PC-3 (cell line): Measurements from ENCODE around the gene TAF11L13. TPM values are rescaled to one million over a fixed set of nuclear protein-coding genes. Genes with fewer than 3 reads are reported as not detected.

Source experiments
- ATAC-seq: fragments of 200-7000 bp; cut with Tn5 transposase; 2 replicates; pipeline ENCODE4 v1.9.1; 2020; ENCODE audit warnings: mild to moderate bottlenecking, moderate library complexity
- BruUV-seq: library from RNA; stranded (reverse); fragments of 400-500 nt; replicated peaks from 2 replicates; lab custom pipeline; 2021; lab: Mats Ljungman, UMichigan
- CTCF ChIA-PET: fragments of 300-600 bp; sonication (Branson Sonifier 250); formaldehyde crosslinking; loops from one replicate; lab custom pipeline; 2022; ENCODE audit warnings: antibody characterized with exemption; lab: Charles Lee
- POLR2A ChIA-PET: fragments of 300-600 bp; sonication (Branson Sonifier 250); formaldehyde crosslinking; loops from one replicate; lab custom pipeline; 2022; ENCODE audit warnings: antibody characterized with exemption; ENCODE audit not compliant: unreplicated experiment; lab: Charles Lee
- DNase-seq: peaks from one replicate; pipeline ENCODE4 v3.0.0-alpha.2; 2015
- H2AFZ ChIP-seq: fragments of 300-600 bp; sonication (generic); 2 replicates; pipeline ENCODE4 v1.6.0; 2016; ENCODE audit warnings: antibody characterized with exemption, low read length
- H3F3A ChIP-seq: fragments of 300-600 bp; sonication (generic); one replicate; pipeline ENCODE4 v1.6.0; 2017; ENCODE audit warnings: antibody characterized with exemption, low read length, control low read depth, mild to moderate bottlenecking; ENCODE audit not compliant: unreplicated experiment
- H3K27ac ChIP-seq: fragments of 300-600 bp; sonication (generic); 2 replicates; pipeline ENCODE4 v1.5.1; 2016; ENCODE audit warnings: mild to moderate bottlenecking, low read length
- H3K27me3 ChIP-seq: fragments of 300-600 bp; sonication (generic); 2 replicates; pipeline ENCODE4 v1.6.1; 2016; ENCODE audit warnings: low read length, mixed read lengths
- H3K36me3 ChIP-seq: fragments of 300-600 bp; sonication (generic); 2 replicates; pipeline ENCODE4 v1.6.1; 2016; ENCODE audit warnings: low read depth, mixed run types, low read length, mixed read lengths
- H3K4me1 ChIP-seq: fragments of 300-600 bp; sonication (generic); 2 replicates; pipeline ENCODE4 v1.5.1; 2016; ENCODE audit warnings: low read length; ENCODE audit not compliant: insufficient read depth
- H3K4me2 ChIP-seq: fragments of 300-600 bp; sonication (generic); 2 replicates; pipeline ENCODE4 v1.6.0; 2016; ENCODE audit warnings: low read length
- H3K4me3 ChIP-seq: fragments of 300-600 bp; sonication (generic); 2 replicates; pipeline ENCODE4 v1.5.1; 2016; ENCODE audit warnings: mild to moderate bottlenecking, low read length, mixed read lengths
- H3K79me2 ChIP-seq: fragments of 300-600 bp; sonication (generic); 2 replicates; pipeline ENCODE4 v1.6.1; 2017; ENCODE audit warnings: low read length, mixed read lengths
- H3K9ac ChIP-seq: fragments of 300-600 bp; sonication (generic); 2 replicates; pipeline ENCODE4 v1.6.0; 2016; ENCODE audit warnings: mild to moderate bottlenecking, low read length
- H3K9me2 ChIP-seq: fragments of 300-600 bp; sonication (generic); replicated peaks from 2 replicates; pipeline ENCODE4 v1.6.1; 2016; ENCODE audit warnings: mixed run types, low read length, mixed read lengths
- H3K9me3 ChIP-seq: fragments of 300-600 bp; sonication (generic); 2 replicates; pipeline ENCODE4 v1.6.1; 2016; ENCODE audit warnings: low read length, mixed read lengths
- H4K20me1 ChIP-seq: fragments of 300-600 bp; sonication (generic); 2 replicates; pipeline ENCODE4 v1.6.1; 2016; ENCODE audit warnings: low read length, mixed read lengths
- CTCF ChIP-seq: fragments of 300-600 bp; sonication (generic); conservative IDR thresholded peaks from 2 replicates; pipeline ENCODE4 v1.5.1; 2017; ENCODE audit warnings: antibody characterized with exemption, low read depth, mild to moderate bottlenecking, low read length
- EZH2 ChIP-seq: fragments of 300-600 bp; sonication (generic); IDR thresholded peaks from one replicate; pipeline ENCODE4 v1.6.1; 2017; ENCODE audit warnings: antibody characterized with exemption, mild to moderate bottlenecking, low read length; ENCODE audit not compliant: unreplicated experiment
- EZH2phosphoT487 ChIP-seq: fragments of 300-600 bp; sonication (generic); IDR thresholded peaks from 2 replicates; pipeline ENCODE4 v1.6.1; 2018; ENCODE audit warnings: mild to moderate bottlenecking, antibody characterized with exemption, low read length, borderline replicate concordance
- intact Hi-C: fragments of 100-400 bp; cut with micrococcal nuclease; formaldehyde crosslinking; loops from 2 replicates; pipeline ENCODE4 v1.9.0; 2023
- total RNA-seq: library from RNA; depleted of rRNA; stranded (reverse); fragments of >200 nt; gene quantifications from 2 replicates; pipeline ENCODE4 v1.2.3, GENCODE V29; 2014

The TAF11L13 gene
- total RNA-seq, 1 experiment from 2014 or later, result not detected

GRCh38 chr5:17663182-17663581, 31.3 kb downstream of the TAF11L13 start:
- H4K20me1 ChIP-seq, result no peaks in the 10 kb centered on the region
- no peaks in the 10 kb centered on the region for H3K4me1 ChIP-seq
- no peak overlapping the region for H3K4me3 ChIP-seq
- H2AFZ ChIP-seq, result no peak overlapping the region
- no peaks in the 10 kb centered on the region for H3K9me2 ChIP-seq
- no peaks in the 10 kb centered on the region for H3F3A ChIP-seq
- no peak for TF ChIP-seq EZH2
- TF ChIP-seq CTCF, result no peak
- TF ChIP-seq EZH2phosphoT487, result no peak
- no peak overlapping the region for H3K9ac ChIP-seq
- H3K36me3 ChIP-seq, result no peaks in the 10 kb centered on the region
- H3K4me2 ChIP-seq, result no peak overlapping the region
- no peak overlapping the region for H3K27ac ChIP-seq
- DNase-seq (no peak), ATAC-seq (no peak)
- POLR2A ChIA-PET, result no interaction called here
- H3K9me3 ChIP-seq, result no peaks in the 10 kb centered on the region
- BruUV-seq, result no TSS peak
- H3K27me3 ChIP-seq, result no peaks in the 10 kb centered on the region
- no peaks in the 10 kb centered on the region for H3K79me2 ChIP-seq
- intact Hi-C loops, result no loop called here
- CTCF ChIA-PET, result no interaction called here

- H3K36me3 ChIP-seq, result no peaks in the 10 kb centered on the region
- no peak overlapping the region for H3K4me2 ChIP-seq
- ATAC-seq (no peak), DNase-seq (no peak)
- TF ChIP-seq CTCF (no peak), EZH2phosphoT487 (no peak), EZH2 (no peak)
- no peak overlapping the region for H3K9ac ChIP-seq
- no peaks in the 10 kb centered on the region for H3K79me2 ChIP-seq
- no peak overlapping the region for H2AFZ ChIP-seq
- no peaks in the 10 kb centered on the region for H3K9me3 ChIP-seq
- no peaks in the 10 kb centered on the region for H3K9me2 ChIP-seq
- no peaks in the 10 kb centered on the region for H3K4me1 ChIP-seq
- no peaks in the 10 kb centered on the region for H3F3A ChIP-seq
- H3K4me3 ChIP-seq, result no peak overlapping the region
- intact Hi-C loops, result no loop called here
- no peaks in the 10 kb centered on the region for H4K20me1 ChIP-seq
- CTCF ChIA-PET, result no interaction called here
- POLR2A ChIA-PET, result no interaction called here
- BruUV-seq, result no TSS peak
- H3K27me3 ChIP-seq, result no peaks in the 10 kb centered on the region
- H3K27ac ChIP-seq, result no peak overlapping the region
These were observed 33.9 kb downstream of the TAF11L13 start for GRCh38 chr5:17665836-17666235.

- no peak for TF ChIP-seq CTCF
- no peak for TF ChIP-seq EZH2phosphoT487
- TF ChIP-seq EZH2, result no peak
- no peak overlapping the region for H2AFZ ChIP-seq
- no peak overlapping the region for H3K9ac ChIP-seq
- POLR2A ChIA-PET, result no interaction called here
- DNase-seq (no peak), ATAC-seq (no peak)
- H3K9me2 ChIP-seq, result no peaks in the 10 kb centered on the region
- no peaks in the 10 kb centered on the region for H3K9me3 ChIP-seq
- no peak overlapping the region for H3K4me2 ChIP-seq
- H4K20me1 ChIP-seq, result no peaks in the 10 kb centered on the region
- H3F3A ChIP-seq, result no peaks in the 10 kb centered on the region
- H3K4me3 ChIP-seq, result no peak overlapping the region
- H3K79me2 ChIP-seq, result no peaks in the 10 kb centered on the region
- no TSS peak for BruUV-seq
- H3K27ac ChIP-seq, result no peak overlapping the region
- CTCF ChIA-PET, result no interaction called here
- no peaks in the 10 kb centered on the region for H3K36me3 ChIP-seq
- intact Hi-C loops, result no loop called here
- H3K27me3 ChIP-seq, result no peaks in the 10 kb centered on the region
- H3K4me1 ChIP-seq, result no peaks in the 10 kb centered on the region
These were observed 34.9 kb downstream of the TAF11L13 start for GRCh38 chr5:17666726-17667235.
